Astrocyte (in vitro differentiated cells and primary cell): ENCODE data around the gene TMEM106B.

Experiments
- EZH2 ChIP-seq: IDR thresholded peaks from 2 replicates; pipeline ENCODE4 v1.6.1; 2012; ENCODE audit warnings: mild to moderate bottlenecking, low read length, inconsistent platforms; ENCODE audit not compliant: insufficient read depth
- TF ChIP-seq, protein P1 (sequence below): IDR thresholded peaks from 2 replicates; pipeline ENCODE4 v1.5.1; 2011; ENCODE audit warnings: low read depth, mild to moderate bottlenecking, inconsistent platforms, low read length, moderate library complexity; ENCODE audit not compliant: insufficient read depth

DNA sequence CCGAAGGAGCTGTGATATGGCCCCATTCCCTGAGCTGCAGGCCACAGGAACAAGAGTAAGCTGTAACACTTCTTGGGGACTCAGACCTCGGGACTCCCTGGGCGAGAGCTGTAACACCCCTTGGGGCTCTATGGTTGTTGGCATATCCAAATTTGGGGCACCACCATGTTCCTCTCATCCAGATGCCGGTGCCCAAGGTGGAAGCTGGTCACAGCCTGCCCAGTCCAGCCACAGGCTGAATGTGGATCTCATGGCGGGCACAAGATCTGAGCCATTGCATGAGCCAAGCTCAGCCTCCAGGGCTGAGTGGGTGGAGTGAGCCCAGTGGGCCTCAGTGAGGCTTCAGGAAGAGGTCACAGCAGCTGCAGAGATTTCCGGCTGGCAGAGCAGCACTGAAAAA is 78.9 kb downstream of the TMEM106B start:
- TF ChIP-seq, protein P1, sequence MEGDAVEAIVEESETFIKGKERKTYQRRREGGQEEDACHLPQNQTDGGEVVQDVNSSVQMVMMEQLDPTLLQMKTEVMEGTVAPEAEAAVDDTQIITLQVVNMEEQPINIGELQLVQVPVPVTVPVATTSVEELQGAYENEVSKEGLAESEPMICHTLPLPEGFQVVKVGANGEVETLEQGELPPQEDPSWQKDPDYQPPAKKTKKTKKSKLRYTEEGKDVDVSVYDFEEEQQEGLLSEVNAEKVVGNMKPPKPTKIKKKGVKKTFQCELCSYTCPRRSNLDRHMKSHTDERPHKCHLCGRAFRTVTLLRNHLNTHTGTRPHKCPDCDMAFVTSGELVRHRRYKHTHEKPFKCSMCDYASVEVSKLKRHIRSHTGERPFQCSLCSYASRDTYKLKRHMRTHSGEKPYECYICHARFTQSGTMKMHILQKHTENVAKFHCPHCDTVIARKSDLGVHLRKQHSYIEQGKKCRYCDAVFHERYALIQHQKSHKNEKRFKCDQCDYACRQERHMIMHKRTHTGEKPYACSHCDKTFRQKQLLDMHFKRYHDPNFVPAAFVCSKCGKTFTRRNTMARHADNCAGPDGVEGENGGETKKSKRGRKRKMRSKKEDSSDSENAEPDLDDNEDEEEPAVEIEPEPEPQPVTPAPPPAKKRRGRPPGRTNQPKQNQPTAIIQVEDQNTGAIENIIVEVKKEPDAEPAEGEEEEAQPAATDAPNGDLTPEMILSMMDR = no peak
- no peak for TF ChIP-seq EZH2
